HG02571 (cell line): ENCODE data around the gene FGF21.
"Not testable (repeated sequence)": the region's sequence is repeated elsewhere in the genome, so short reads cannot be mapped to it uniquely, and the experiment has no call there.

Experiments used
- ATAC-seq: cut with Tn5 transposase; IDR thresholded peaks from one replicate; pipeline ENCODE4 v1.9.1; 2021; ENCODE audit warnings: mild to moderate bottlenecking, moderate library complexity; ENCODE audit not compliant: unreplicated experiment

FGF21 gene

GRCh38 chr19:48755084-48755641 lies at the start of gene FGF21:
FGF21 (plus strand) TSS chr19:48755524; CDS start chr19:48756237, 713 bp downstream.
- ATAC-seq = no peak

DNA sequence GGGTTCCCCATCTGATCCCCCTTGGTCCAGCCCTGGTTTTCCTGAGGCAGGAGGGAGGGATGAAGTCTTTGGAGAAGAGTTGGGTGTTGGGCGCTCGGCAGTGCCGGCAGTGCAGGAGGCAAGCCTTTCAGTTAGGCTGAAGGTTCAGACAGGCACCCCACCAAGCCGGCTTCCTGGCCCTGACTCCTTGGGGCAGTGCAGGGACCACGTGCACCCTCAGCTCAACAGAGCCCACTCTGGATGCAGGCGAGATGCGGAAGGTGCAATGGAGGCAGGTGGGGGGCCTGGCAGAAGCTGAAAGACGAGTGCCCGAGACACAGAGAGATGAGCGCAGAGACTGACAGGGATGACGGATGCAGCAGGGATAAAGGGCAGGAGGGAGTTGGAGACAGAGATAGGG lies 46.9 kb upstream of the FGF21 start:
- ATAC-seq = no peak

- ATAC-seq = no peak
Measured at GRCh38 chr19:48711106-48711662, 44.1 kb upstream of the FGF21 start.

- no peak for ATAC-seq
Measured at GRCh38 chr19:48713041-48713863, 42.1 kb upstream of the FGF21 start.

DNA sequence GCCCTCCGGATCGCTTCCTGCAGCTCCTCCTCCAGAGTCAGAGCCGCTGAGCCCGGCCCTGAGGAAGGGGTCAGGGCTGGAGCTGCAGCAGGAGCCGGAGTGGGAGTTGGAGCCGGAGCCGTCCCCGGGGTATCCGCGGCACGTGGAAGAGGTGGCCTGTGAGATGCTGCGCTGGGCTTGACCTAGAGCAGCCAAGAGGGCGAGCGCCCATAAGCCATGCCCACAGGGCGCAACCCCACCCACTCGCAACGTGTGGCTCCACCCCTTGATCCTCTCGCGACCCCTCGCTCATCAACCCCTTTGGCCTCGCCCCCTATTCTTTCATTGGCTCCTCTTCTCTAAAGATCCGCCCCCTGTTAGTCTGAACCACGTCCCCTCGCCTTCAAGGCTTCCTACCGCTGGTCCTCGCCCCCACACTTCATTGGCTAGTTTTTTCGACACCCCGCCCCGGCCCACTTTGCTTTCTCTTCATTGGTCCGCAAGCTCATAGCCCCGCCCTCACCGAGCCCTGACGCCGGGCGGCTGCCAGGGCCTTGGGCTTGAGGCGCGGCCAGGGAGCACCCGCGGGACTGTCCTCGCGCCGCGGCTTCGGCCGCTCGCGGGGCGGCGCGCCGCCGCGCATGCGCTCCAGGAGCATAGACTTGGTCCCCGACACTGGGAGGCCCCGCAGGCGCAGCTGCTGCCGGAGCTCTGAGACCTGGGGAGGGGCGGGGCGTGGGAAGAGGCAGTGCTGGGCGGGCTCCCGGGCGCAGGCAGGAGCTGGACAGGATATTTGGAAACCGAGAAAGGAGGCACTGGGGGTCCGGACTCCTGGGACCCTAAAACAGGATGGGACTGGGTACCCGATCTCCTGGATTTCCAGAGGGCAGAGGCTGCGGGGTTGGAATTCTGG lies 41.2 kb upstream of the FGF21 start:
- peak; percentile 81 for ATAC-seq

- ATAC-seq = no peak
Measured at GRCh38 chr19:48714759-48715675, 40.3 kb upstream of the FGF21 start.

DNA sequence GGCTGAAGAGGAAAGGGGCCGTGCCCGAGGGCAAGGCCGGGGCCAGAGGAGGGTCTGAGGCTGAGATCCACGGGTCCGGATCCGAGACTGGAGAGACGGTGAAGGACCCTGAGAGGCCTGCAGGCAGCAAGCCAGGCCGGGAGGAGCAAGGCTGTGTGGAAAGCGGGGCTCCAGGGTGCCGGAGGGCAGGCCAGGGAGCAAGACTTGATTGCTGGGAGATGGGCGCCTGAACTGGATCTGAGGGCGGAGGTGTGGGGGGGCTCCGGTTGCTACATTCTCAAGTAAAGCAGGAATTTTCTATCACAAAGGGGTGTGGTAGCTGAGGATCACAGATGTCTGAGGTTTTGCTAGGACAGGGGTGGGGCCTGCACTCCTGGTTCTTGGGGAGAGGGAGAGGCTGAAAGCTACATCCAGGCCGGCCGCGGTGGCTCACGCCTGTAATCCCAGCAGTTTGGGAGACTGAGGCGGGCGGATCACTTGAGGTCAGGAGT lies 39.6 kb upstream of the FGF21 start:
- ATAC-seq = no peak

DNA sequence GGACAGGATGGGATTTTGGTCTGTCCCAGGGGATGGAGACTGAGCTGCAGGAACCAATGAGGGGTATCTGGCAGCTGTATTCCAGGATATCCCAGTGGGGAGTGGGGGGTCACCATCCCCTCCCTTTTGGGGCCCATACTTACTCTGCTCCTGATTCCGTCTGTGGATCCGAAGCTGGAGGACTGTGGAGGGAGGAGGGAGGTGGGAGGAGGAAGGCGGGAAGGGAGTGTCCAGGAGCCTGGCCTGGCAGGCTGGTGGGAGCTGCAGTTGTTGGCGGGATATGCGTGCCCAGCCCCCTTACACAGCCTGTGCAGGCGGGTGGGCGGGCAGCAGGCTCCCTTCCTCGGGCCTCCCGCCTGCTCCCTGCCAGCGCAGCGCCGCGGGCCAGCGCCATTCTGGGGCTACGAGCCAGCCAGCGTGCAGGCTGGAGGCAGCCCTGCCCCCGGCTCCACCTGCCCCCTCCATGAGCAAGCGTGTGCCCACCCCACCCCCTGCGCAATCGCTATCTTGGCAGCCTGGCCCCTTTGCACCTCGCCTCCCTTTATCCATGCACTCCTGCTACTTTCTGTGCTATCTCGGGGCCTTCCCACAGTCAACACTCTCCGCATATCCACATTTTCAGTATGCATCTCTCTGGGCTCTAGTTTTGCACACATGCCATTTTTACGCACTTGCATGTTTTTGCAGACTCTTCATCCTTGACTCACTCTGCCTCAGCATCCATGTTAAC lies 38.6 kb upstream of the FGF21 start:
- ATAC-seq = no peak

GRCh38 chr19:48718106-48718505 lies 37.2 kb upstream of the FGF21 start:
- not testable (repeated sequence) for ATAC-seq

GRCh38 chr19:48718711-48719231 lies 36.6 kb upstream of the FGF21 start:
- no peak for ATAC-seq

DNA sequence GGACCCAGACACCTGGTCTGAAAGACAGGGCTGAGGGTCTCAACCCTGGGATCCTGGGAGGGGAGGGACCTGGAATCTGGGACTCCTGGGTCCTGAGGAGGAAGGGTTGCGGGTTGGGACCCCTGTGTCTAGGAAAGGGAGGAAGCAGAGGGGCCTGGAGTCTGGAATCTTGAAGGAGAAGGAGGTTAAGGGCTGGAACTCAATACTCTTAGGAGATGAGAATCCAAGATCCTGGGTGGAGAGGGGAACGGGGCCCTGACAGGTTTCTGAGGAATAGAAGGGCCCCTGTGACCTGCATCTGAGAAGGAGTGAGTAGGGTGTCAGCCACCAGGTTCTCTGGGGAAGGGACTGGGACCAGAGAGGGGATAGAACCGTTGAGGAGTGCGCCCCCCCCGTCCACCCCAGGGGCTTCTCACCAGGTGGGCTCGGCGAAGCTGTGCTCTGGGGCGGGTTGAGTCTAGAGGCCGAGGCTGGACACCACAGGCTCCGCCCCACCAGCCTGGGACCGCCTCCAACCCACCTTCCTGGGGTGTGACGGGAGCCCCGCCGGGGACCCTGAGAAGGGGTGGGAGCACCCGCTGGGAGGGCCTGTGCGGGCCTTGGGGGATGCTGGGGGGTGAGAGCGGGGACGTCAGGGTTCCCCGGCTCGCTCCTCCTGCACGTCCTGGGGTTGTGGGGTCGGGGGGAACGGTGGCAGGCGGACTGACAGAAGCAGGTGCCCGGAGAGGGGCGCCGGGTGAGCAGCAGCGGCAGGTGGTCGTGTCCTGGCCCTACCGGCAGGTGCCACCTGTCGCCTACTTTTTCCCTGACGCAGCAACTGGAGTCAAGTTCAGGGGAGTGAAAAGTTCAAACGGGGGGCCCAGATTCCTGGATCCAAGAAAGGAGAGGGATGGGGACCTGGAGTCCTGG lies 35.8 kb upstream of the FGF21 start, which contains the start of gene MAMSTR:
Gene MAMSTR (minus strand): TSS at position 463 of the 909 bp plus-strand sequence. CDS start 694 bp downstream, outside the sequence.
- no peak for ATAC-seq

- ATAC-seq = no peak
Measured at GRCh38 chr19:48720251-48720612, 35.1 kb upstream of the FGF21 start.

- ATAC-seq = peak; percentile 75
Measured at GRCh38 chr19:48720613-48721296, 34.6 kb upstream of the FGF21 start.

GRCh38 chr19:48722196-48722708 lies 33.1 kb upstream of the FGF21 start:
- ATAC-seq = no peak

- ATAC-seq = no peak
Measured at GRCh38 chr19:48724796-48725753, 30.2 kb upstream of the FGF21 start.

GRCh38 chr19:48726556-48726955 lies 28.8 kb upstream of the FGF21 start:
- no peak for ATAC-seq
